AG10803 (cell line): ENCODE results near the gene SLC30A7.
"Not testable (repeated sequence)": the region's sequence is repeated elsewhere in the genome, so short reads cannot be mapped to it uniquely, and the experiment has no call there.

Source experiments
- DNase-seq: peaks from one replicate; pipeline ENCODE4 v3.0.0; 2010; ENCODE audit warnings: low read depth
- H3K4me3 ChIP-seq: 2 replicates; pipeline ENCODE4 v1.5.1; 2011; ENCODE audit warnings: mild to moderate bottlenecking, low read length, control low read depth
- CTCF ChIP-seq: conservative IDR thresholded peaks from 2 replicates; pipeline ENCODE4 v1.5.1; 2011; ENCODE audit warnings: mild to moderate bottlenecking, low read length, control low read depth, inconsistent platforms

Gene SLC30A7

DNA sequence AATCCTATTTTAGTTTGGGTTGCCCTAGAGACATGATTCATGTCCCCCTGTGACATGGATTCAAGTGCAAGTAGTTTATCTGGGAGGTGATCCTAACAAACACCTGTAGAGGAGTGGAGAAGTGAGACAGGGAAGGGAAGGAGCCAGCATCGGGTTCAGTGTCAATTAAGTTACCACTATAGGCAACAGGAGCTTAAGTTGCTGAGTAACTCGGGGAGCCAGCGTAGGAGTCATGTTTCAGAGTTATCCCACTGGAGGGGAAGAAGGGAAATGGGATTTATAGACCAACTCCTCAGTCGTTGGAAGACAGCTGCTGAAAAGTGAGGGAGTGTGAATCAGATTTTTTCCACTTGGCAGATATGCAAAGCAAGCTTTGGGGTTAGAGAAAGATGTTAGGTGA lies 54.9 kb downstream of the SLC30A7 start:
- H3K4me3 ChIP-seq: no peak overlapping the region
- TF ChIP-seq CTCF: no peak
- peak; percentile 24 for DNase-seq

DNA sequence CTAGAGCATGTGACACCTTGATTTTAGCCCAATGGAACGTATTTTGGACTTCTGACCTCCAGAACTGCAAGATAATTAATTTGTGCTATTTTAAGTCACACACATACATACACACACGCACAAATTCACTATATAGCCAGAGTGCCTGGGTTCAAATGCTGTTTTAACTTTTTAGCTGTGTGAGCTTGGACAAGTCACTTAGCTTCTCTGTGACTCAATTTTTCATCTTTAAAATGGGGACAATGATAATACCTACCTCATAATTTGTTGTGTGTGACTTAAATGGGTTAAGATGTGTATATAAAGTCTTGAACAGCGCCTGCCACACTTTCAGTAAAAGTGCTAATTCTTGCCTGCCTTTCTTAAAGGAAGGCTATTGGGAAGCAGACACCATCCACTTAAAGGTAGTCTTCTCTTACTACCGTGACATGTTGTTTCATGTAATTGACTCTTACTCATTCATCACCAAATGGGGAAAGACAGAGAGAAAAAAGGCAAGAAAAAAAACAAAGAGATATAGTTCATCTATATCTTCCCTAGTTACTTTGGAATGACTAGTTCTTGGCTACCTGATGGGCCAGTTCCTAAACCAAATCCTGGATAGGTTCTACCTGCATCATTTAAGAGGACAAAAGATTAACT lies 56.3 kb downstream of the SLC30A7 start:
- DNase-seq: no peak
- H3K4me3 ChIP-seq: no peak overlapping the region
- TF ChIP-seq CTCF: no peak

DNA sequence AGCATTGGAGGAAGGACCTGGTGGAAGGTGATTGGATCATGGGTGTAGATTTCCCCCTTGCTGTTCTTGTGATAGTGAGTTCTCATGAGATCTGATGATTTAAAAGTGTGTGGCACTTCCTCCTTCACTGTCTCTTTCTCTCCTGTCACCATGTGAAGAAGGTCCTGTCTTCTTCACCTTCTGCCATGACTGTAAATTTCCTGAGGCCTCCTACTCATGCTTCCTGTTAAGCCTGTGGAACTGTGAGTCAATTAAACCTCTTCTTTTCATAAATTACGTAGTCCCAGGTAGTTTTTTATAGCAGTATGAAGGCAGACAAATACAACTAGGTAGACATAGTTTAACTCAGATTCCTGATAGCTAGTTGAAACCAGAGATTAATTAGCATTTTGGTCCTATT lies 57.1 kb downstream of the SLC30A7 start:
- not testable (repeated sequence) for DNase-seq, H3K4me3 ChIP-seq

DNA sequence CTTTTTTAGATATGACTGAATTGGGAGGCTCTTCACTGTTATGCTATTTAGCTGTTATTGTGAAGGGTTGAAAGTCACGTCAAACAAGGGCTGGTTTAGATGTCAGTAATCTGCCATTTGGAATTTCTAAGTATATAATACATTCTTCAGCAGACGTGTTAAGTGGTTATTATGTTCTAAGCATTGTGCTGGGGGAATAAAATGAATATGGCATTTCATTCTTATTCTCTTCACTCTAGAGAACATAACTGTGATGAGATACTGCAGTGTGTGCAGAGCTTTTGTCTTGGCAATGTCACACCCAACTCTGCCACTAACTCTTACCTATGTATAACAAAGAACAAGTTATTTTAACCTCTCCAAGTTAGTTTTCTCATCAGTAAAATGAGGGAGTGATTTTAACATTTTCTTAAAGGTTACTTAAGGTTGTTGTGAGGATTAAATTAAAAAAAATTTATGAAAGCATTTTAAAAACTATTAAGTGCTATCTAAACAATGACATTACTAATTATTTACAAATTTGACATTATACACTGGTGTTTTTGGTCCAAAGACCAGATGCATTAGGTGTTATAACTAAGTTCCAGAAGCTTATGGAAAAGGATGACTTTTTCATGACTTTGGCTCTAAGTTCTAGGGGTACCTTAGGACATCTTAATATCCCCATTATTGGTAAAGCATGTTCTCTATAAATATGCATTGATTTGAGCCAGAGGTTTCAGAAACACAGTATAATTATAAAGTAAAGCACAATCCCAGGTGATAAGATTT lies 58.3 kb downstream of the SLC30A7 start:
- no peak for DNase-seq
- no peak for TF ChIP-seq CTCF
- no peak overlapping the region for H3K4me3 ChIP-seq

GRCh38 chr1:100955322-100955721 lies 59.4 kb downstream of the SLC30A7 start:
- H3K4me3 ChIP-seq: peak overlapping the region; percentile 19
- DNase-seq: peak; percentile 95
- no peak for TF ChIP-seq CTCF

GRCh38 chr1:100959502-100960060 lies 63.7 kb downstream of the SLC30A7 start:
- no peak for TF ChIP-seq CTCF
- H3K4me3 ChIP-seq: no peak overlapping the region
- DNase-seq: peak; percentile 5

GRCh38 chr1:100960098-100960497 lies 64.2 kb downstream of the SLC30A7 start:
- no peak overlapping the region for H3K4me3 ChIP-seq
- TF ChIP-seq CTCF: no peak
- DNase-seq: no peak
